Fibroblast of villous mesenchyme (primary cell): ENCODE results near the gene RBP3. TPM values are rescaled to one million over a fixed set of nuclear protein-coding genes. Genes with fewer than 3 reads are reported as not detected.

Source experiments
- DNase-seq: peaks from one replicate; pipeline ENCODE4 v3.0.0-alpha.2; 2010; ENCODE audit warnings: low read depth
- H3K4me3 ChIP-seq: 2 replicates; pipeline ENCODE4 v1.5.1; 2011; ENCODE audit warnings: low read depth, mild to moderate bottlenecking, low read length
- CTCF ChIP-seq: IDR thresholded peaks from 2 replicates; pipeline ENCODE4 v1.5.1; 2012; ENCODE audit warnings: low read depth, mild to moderate bottlenecking, low read length; ENCODE audit not compliant: insufficient read depth
- total RNA-seq: library from RNA; depleted of rRNA; stranded (reverse); fragments of >200 nt; gene quantifications from 2 replicates; pipeline ENCODE4 v1.2.3, GENCODE V29; 2012

Gene RBP3
- total RNA-seq, 1 donor = not detected

DNA sequence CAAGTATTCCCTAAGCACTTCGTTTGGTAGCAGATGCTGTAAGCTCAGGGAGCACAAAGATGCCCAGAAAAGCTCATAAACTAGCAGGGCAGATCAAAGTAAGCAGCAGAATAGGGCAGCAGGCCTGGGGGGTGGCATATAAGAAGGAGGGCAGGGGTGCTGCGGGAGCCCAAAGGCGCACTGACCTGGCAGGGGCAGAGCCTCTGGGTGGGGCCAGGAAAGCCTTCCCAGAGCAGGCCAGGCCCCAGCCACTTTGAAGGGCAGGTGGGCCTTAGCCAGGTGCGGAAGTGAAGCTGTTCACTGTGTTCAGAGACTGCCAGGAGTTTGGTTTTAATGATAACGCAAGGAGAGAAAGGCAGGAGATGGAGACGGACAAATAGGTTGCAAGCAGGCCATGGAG, 44.3 kb upstream of the RBP3 start:
- DNase-seq = no peak
- no peak overlapping the region for H3K4me3 ChIP-seq
- TF ChIP-seq CTCF = no peak

DNA sequence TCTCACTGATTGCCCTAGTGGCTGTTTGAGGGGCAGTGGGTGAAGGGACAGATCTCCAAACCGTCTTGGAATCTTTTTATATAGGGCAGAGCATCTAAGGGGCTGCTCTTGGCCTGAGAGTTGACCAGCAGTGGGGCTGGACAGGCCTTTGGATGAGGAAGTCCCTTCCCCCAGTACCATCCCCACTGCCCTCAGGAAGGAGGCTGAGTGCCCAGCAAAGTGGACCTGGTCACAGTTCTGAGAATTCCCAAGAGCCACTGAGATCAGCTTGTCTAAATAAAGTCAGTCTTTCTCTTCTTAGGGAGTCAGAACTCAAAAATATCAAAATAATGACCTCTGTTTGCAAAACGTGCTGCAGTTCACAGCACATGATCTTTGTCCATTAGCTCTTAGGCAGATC, 42.6 kb upstream of the RBP3 start:
- H3K4me3 ChIP-seq = no peak overlapping the region
- DNase-seq = no peak
- TF ChIP-seq CTCF = no peak

- H3K4me3 ChIP-seq = no peak overlapping the region
- DNase-seq = no peak
- TF ChIP-seq CTCF = no peak
Measured at GRCh38 chr10:47306387-47307210, 41.6 kb upstream of the RBP3 start.

GRCh38 chr10:47307381-47307780, 40.8 kb upstream of the RBP3 start:
- DNase-seq = no peak
- no peak overlapping the region for H3K4me3 ChIP-seq
- TF ChIP-seq CTCF = no peak

DNA sequence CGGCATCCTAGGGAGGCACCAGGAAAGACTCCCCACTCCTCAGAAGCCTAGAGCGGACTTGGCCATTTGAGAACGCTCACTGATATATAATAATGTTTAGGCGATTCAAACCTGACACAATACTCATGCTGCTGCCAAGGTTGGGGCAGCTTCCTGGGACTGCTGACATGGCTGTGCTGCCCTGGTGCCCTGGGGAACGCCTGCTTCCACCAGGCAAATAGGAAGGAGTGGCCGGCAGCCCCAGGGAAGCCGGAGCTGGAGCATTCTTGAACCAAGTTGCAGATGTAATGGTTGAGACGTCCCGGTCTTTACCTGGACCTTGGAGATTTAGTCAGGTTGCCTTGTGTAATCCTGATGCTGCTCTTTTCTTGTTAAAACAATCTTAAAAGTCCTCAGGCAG, 39.4 kb upstream of the RBP3 start:
- H3K4me3 ChIP-seq = no peak overlapping the region
- no peak for DNase-seq
- no peak for TF ChIP-seq CTCF

DNA sequence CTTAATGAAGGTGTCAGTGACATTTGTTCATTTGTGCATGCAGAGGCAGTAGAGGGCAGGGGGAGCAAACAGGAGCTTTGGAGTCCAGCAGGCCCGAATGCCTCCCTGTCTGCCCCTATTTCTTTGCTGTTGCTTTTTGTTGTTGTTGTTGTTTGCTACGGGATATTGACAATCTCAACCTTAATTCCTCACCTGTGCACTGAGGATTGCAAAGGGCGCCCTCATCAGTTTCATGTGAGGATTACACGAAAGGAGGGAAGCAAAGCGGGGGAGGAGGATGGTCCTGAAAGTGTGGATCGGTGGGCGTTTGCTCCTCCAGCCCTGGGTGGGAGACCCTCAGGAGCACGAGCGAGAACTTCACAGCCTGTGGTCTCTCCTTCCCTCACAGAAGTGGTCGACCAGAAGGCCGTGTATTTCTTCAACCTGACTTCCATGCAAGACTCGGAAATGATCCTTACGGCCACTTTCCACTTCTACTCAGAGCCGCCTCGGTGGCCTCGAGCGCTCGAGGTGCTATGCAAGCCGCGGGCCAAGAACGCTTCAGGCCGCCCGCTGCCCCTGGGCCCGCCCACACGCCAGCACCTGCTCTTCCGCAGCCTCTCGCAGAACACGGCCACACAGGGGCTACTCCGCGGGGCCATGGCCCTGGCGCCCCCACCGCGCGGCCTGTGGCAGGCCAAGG, 38.6 kb upstream of the RBP3 start:
- H3K4me3 ChIP-seq = no peak overlapping the region
- peak; percentile 37 for TF ChIP-seq CTCF
- DNase-seq = no peak
